K562 (cell line): ENCODE measurements around the gene DLK1. TPM values are rescaled to one million over a fixed set of nuclear protein-coding genes. Genes with fewer than 3 reads are reported as not detected.

Experiments
- ATAC-seq: fragments of 200-7000 bp; cut with Tn5 transposase; 3 replicates; pipeline ENCODE4 v1.9.1; 2020; ENCODE audit warnings: moderate library complexity
- BruUV-seq: library from RNA; stranded (reverse); fragments of 400-500 nt; replicated peaks from 2 replicates; lab custom pipeline; 2021; lab: Mats Ljungman, UMichigan
- CTCF ChIA-PET: fragments of 300-600 bp; formaldehyde crosslinking; extraction: SDS; loops from one replicate; lab custom pipeline; 2021; ENCODE audit warnings: low intra/inter-chr PET ratio; lab: Yijun Ruan, JAX
- POLR2A ChIA-PET: fragments of 300-600, 350-650 bp; sonication (Branson Sonifier 250); formaldehyde crosslinking; extraction: SDS; loops from one replicate; lab custom pipeline; 2021; ENCODE audit warnings: antibody characterized with exemption, inconsistent platforms; lab: Yijun Ruan, JAX
- DNase-seq, 4 experiments: peaks; one replicate each; pipeline versions ENCODE4 v3.0.0 to v3.0.0-alpha.2; 2011 to 2018; ENCODE audit warnings: low spot score in 3 of 4, mixed read lengths in 3 of 4; ENCODE audit errors: extremely low read depth in 1 of 4
- FAIRE-seq: peaks from 2 replicates; lab custom pipeline; 2011; peaks lifted over from hg19 to GRCh38; lab: Jason Lieb, UNC
- H2AFZ ChIP-seq: 2 replicates; pipeline ENCODE4 v1.6.0; 2011; ENCODE audit warnings: low read depth, low read length, control low read depth, inconsistent platforms
- H3K27ac ChIP-seq: fragments of 200-600 bp; 3 replicates; pipeline ENCODE4 v1.8.0; 2011; ENCODE audit warnings: low read depth, mild to moderate bottlenecking, control low read depth, inconsistent platforms, low read length, moderate library complexity, mixed read lengths; ENCODE audit errors: extremely low read depth
- H3K27me3 ChIP-seq, 2 experiments: fragments of 300-600 bp in 1 of 2; 2 replicates in 1 of 2; 3 replicates in 1 of 2; pipeline versions ENCODE4 v1.6.0 to v1.8.0; 2011; ENCODE audit warnings: inconsistent platforms in 2 of 2, low read length in 2 of 2, mild to moderate bottlenecking in 1 of 2, mixed read lengths in 1 of 2, moderate library complexity in 1 of 2; ENCODE audit not compliant: control insufficient read depth in 2 of 2, insufficient read depth in 2 of 2
- H3K36me3 ChIP-seq: fragments of 300-600 bp; 3 replicates; pipeline ENCODE4 v1.8.0; 2011; ENCODE audit warnings: mild to moderate bottlenecking, low read length, inconsistent platforms; ENCODE audit not compliant: control insufficient read depth, insufficient read depth
- H3K4me1 ChIP-seq, 2 experiments: fragments of 200-600 bp in 1 of 2; replicated peaks in 1 of 2; 2 replicates in 1 of 2; 3 replicates in 1 of 2; pipeline versions ENCODE4 v1.5.1 to v1.8.0; 2011; ENCODE audit warnings: inconsistent platforms in 2 of 2, low read length in 2 of 2, mild to moderate bottlenecking in 1 of 2, mixed read lengths in 1 of 2, moderate library complexity in 1 of 2; ENCODE audit not compliant: control insufficient read depth in 2 of 2, insufficient read depth in 2 of 2
- H3K4me2 ChIP-seq: 2 replicates; pipeline ENCODE4 v1.6.1; 2011; ENCODE audit warnings: low read length, control low read depth, inconsistent platforms, mixed read lengths; ENCODE audit not compliant: insufficient read depth
- H3K4me3 ChIP-seq: fragments of 200-600 bp; sonication (generic), shearing (Covaris generic); 2 replicates; pipeline ENCODE4 v1.5.1; 2016; ENCODE audit warnings: control low read depth, inconsistent platforms
- H3K79me2 ChIP-seq: fragments of 200-600 bp; 3 replicates; pipeline ENCODE4 v1.8.0; 2011; ENCODE audit warnings: low read length, inconsistent platforms; ENCODE audit not compliant: control insufficient read depth, insufficient read depth
- H3K9ac ChIP-seq, 2 experiments: 2 replicates each; pipeline versions ENCODE4 v1.6.0 to v1.6.1; 2011; ENCODE audit warnings: low read depth in 2 of 2, low read length in 2 of 2, control low read depth in 1 of 2, inconsistent platforms in 1 of 2, mild to moderate bottlenecking in 1 of 2, mixed read lengths in 1 of 2; ENCODE audit not compliant: insufficient read depth in 1 of 2
- H3K9me1 ChIP-seq: one replicate; pipeline ENCODE4 v1.6.0; 2011; ENCODE audit warnings: inconsistent platforms, mild to moderate bottlenecking, low read length, moderate library complexity; ENCODE audit not compliant: control insufficient read depth, insufficient read depth
- H3K9me3 ChIP-seq: replicated peaks from 2 replicates; pipeline ENCODE4 v1.5.1; 2011; ENCODE audit warnings: low read depth, low read length, inconsistent platforms; ENCODE audit not compliant: control insufficient read depth, insufficient read depth
- H4K20me1 ChIP-seq: replicated peaks from 2 replicates; pipeline ENCODE4 v1.6.1; 2011; ENCODE audit warnings: low read length, inconsistent platforms, mixed read lengths; ENCODE audit not compliant: control insufficient read depth, insufficient read depth
- HEY1 ChIP-seq: fragments of 250-450 bp; sonication (Bioruptor Pico); IDR thresholded peaks from 2 replicates; pipeline ENCODE4 v1.5.0; 2020; ENCODE audit warnings: mild to moderate bottlenecking, moderate library complexity, borderline replicate concordance
- KHSRP ChIP-seq: fragments of 450-650 bp; IDR thresholded peaks from 2 replicates; pipeline ENCODE4 v1.6.1; 2017
- POLR2G ChIP-seq: fragments of 200-400 bp; formaldehyde crosslinking; IDR thresholded peaks from 2 replicates; pipeline ENCODE4 v1.6.1; 2017; ENCODE audit warnings: low read depth, mild to moderate bottlenecking, antibody characterized with exemption, low read length, moderate library complexity
- RBFOX2 ChIP-seq: fragments of 200-400 bp; formaldehyde crosslinking; IDR thresholded peaks from 2 replicates; pipeline ENCODE4 v1.6.1; 2017; ENCODE audit warnings: low read depth, mild to moderate bottlenecking, low read length, moderate library complexity
- RNF219 ChIP-seq: fragments of 250-450 bp; sonication (Bioruptor Pico); IDR thresholded peaks from 2 replicates; pipeline ENCODE4 v1.5.0; 2022; ENCODE audit warnings: mild to moderate bottlenecking
- ZHX1 ChIP-seq: fragments of 150-350 bp; conservative IDR thresholded peaks from 2 replicates; pipeline ENCODE4 v1.6.1; 2014; ENCODE audit warnings: low read length
- WGBS: fragments of 100-300 bp; shearing (Covaris generic); methylation state at CpG from one replicate; pipeline ENCODE4 v1.1.6; 2016; ENCODE audit warnings: low coverage, mixed read lengths; ENCODE audit not compliant: insufficient coverage; ENCODE audit errors: missing lambda C conversion rate; 5-methylcytosine and 5-hydroxymethylcytosine counted together
- in situ Hi-C: fragments of 300-500 bp; cut with MboI; formaldehyde crosslinking; loops from 4 replicates; pipeline ENCODE4 v1.15.0; 2018; ENCODE audit warnings: inconsistent platforms, mixed read lengths
- intact Hi-C: fragments of 100-400 bp; cut with micrococcal nuclease; formaldehyde crosslinking; loops from 2 replicates; pipeline ENCODE4 v1.14.2; 2022
- polyA plus RNA-seq, 8 experiments: library from polyadenylated mRNA; depleted of rRNA in 4 of 8; stranded (reverse) in 5 of 8; unstranded in 3 of 8; fragments of >200 nt; fragmentation: Nextera tagmentation in 2 of 8; fragmentation: Illumina TruSeq in 1 of 8; extraction: Ambion mirVana in 2 of 8; extraction: Trizol in 1 of 8; gene quantifications; 2 replicates each; pipeline versions ENCODE4 v1.2.1 to v1.2.3, GENCODE V29; 2011 to 2014; ENCODE audit warnings: inconsistent platforms in 1 of 8, missing spikeins in 1 of 8
- total RNA-seq, 7 experiments: library from RNA; depleted of rRNA in 6 of 7; stranded (reverse); fragments of >200 nt in 6 of 7; fragmentation: Illumina TruSeq in 2 of 7; extraction: Trizol in 2 of 7; gene quantifications; 2 replicates each; pipeline versions ENCODE4 v1.2.1 to v1.2.3, GENCODE V29; 2011 to 2021; ENCODE audit warnings: low replicate concordance in 1 of 7
- TF ChIP-seq, protein P1 (sequence below): sonication (generic); formaldehyde crosslinking; IDR thresholded peaks from 2 replicates; pipeline ENCODE4 v1.8.0; 2023; ENCODE audit warnings: missing genetic modification reagents, mild to moderate bottlenecking, borderline replicate concordance
- TF ChIP-seq, protein P2 (sequence below): sonication (generic); IDR thresholded peaks from 2 replicates; pipeline ENCODE4 v1.6.1; 2016

The DLK1 gene
- total and polyA plus RNA-seq, 9 of the 15 experiments (the other 6 are each of a cell fraction or from before 2014, with no cell fraction given) = 4.4 to 97.2 (median 15.3) TPM

DNA sequence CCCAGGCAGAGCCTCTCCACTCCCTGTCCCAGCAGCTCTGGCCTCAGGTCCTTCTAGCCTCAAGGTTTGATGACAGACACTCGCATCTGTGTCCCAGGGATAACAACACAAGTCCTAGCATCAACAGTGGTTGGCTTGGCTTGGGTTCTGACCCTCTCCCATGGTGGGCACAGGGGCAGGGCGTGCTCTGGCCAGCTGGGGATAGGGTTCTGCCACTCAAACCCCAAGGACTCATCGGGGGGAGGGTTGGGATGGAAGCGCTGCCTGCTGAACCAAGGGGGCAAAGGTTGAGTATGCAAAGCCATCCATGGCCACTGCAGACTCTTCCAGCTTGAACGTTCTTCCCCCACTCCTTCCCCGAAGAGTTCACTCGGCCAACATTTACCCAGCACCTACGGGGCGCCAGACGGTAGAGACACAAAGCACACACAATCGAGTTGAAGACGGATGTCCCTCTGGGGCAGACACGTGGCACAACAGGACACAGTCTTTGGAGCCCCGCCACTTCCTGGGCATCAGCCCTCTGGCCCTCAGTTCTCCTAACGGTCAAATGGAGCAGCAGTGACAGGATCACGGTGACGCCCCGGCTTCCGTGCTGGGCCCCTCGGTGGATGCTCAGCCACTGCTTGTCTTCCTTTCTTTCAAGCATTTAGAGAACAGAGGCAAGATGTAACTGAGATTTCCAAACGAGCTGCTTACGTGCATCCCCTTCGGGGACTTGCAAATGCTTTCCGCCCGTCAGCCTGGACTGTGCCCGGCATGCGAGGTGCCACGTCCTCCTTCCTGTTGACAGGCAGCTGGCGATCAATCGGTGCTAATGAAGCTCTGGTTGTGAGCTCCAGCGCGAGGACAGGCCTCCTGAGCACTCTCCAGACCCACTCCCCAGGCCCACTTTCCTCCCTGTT lies 42.6 kb downstream of the DLK1 start:
- CTCF ChIA-PET = no interaction called here
- no TSS peak for BruUV-seq
- TF ChIP-seq ZHX1 = no peak
- TF ChIP-seq RBFOX2 = peak; percentile 43
- no peak for TF ChIP-seq KHSRP
- TF ChIP-seq RNF219 (CRISPR knock-in tag) = no peak
- TF ChIP-seq, protein P1, sequence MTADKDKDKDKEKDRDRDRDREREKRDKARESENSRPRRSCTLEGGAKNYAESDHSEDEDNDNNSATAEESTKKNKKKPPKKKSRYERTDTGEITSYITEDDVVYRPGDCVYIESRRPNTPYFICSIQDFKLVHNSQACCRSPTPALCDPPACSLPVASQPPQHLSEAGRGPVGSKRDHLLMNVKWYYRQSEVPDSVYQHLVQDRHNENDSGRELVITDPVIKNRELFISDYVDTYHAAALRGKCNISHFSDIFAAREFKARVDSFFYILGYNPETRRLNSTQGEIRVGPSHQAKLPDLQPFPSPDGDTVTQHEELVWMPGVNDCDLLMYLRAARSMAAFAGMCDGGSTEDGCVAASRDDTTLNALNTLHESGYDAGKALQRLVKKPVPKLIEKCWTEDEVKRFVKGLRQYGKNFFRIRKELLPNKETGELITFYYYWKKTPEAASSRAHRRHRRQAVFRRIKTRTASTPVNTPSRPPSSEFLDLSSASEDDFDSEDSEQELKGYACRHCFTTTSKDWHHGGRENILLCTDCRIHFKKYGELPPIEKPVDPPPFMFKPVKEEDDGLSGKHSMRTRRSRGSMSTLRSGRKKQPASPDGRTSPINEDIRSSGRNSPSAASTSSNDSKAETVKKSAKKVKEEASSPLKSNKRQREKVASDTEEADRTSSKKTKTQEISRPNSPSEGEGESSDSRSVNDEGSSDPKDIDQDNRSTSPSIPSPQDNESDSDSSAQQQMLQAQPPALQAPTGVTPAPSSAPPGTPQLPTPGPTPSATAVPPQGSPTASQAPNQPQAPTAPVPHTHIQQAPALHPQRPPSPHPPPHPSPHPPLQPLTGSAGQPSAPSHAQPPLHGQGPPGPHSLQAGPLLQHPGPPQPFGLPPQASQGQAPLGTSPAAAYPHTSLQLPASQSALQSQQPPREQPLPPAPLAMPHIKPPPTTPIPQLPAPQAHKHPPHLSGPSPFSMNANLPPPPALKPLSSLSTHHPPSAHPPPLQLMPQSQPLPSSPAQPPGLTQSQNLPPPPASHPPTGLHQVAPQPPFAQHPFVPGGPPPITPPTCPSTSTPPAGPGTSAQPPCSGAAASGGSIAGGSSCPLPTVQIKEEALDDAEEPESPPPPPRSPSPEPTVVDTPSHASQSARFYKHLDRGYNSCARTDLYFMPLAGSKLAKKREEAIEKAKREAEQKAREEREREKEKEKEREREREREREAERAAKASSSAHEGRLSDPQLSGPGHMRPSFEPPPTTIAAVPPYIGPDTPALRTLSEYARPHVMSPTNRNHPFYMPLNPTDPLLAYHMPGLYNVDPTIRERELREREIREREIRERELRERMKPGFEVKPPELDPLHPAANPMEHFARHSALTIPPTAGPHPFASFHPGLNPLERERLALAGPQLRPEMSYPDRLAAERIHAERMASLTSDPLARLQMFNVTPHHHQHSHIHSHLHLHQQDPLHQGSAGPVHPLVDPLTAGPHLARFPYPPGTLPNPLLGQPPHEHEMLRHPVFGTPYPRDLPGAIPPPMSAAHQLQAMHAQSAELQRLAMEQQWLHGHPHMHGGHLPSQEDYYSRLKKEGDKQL (CRISPR knock-in tag) = no peak
- TF ChIP-seq HEY1 (CRISPR knock-in tag) = no peak
- TF ChIP-seq, protein P2, sequence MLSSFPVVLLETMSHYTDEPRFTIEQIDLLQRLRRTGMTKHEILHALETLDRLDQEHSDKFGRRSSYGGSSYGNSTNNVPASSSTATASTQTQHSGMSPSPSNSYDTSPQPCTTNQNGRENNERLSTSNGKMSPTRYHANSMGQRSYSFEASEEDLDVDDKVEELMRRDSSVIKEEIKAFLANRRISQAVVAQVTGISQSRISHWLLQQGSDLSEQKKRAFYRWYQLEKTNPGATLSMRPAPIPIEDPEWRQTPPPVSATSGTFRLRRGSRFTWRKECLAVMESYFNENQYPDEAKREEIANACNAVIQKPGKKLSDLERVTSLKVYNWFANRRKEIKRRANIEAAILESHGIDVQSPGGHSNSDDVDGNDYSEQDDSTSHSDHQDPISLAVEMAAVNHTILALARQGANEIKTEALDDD = no peak
- TF ChIP-seq POLR2G = peak; percentile 22; the same call in 1 of the 2 replicates

More for the DNA sequence above, 42.6 kb downstream of the DLK1 start:
- no peaks in the 10 kb centered on the region for H4K20me1 ChIP-seq
- H3K79me2 ChIP-seq = no peaks in the 10 kb centered on the region
- DNase-seq (no peak), FAIRE-seq (no peak), ATAC-seq (no peak)
- H3K27ac ChIP-seq = peak overlapping the region; percentile 99
- no peaks in the 10 kb centered on the region for H3K36me3 ChIP-seq
- POLR2A ChIA-PET = interaction anchor here (0.7 to 1.2 kb wide), 3 partner anchors 10 to 1259 kb away, joined by 3 to 4 read pairs (median 3); no protein-coding TSS in a partner anchor
- H2AFZ ChIP-seq = peak overlapping the region; percentile 80
- in situ Hi-C loops = no loop called here
- WGBS = 97% methylated on average over 19 of the region's 32 CpGs
- peaks cover 32 to 49% of the 10 kb centered on the region in 2 experiments for H3K4me1 ChIP-seq
- no peak overlapping the region for H3K4me2 ChIP-seq
- intact Hi-C loops = no loop called here
- 0 out of 4 replicates have a peak overlapping the region, but pooled peaks of 1 of the 2 experiments have one; percentile 92 for H3K9ac ChIP-seq
- H3K27me3 ChIP-seq = no peaks in the 10 kb centered on the region
- no peaks in the 10 kb centered on the region for H3K9me1 ChIP-seq
- no peak overlapping the region for H3K4me3 ChIP-seq
- no peaks in the 10 kb centered on the region; the same call in 1 of the 2 replicates for H3K9me3 ChIP-seq
